Hepatocyte (in vitro differentiated cells): ENCODE results near the gene IL23R.

ENCODE experiments used
- CTCF ChIP-seq: fragments of 200-600 bp; sonication (generic); IDR thresholded peaks from 2 replicates; pipeline ENCODE4 v1.5.1; 2016; ENCODE audit warnings: antibody characterized with exemption, mild to moderate bottlenecking; ENCODE audit not compliant: poor library complexity
- EZH2 ChIP-seq: fragments of 200-600 bp; sonication (generic); IDR thresholded peaks from 2 replicates; pipeline ENCODE4 v1.6.1; 2016; ENCODE audit warnings: antibody characterized with exemption, mild to moderate bottlenecking, borderline replicate concordance
- EZH2phosphoT487 ChIP-seq: fragments of 200-600 bp; sonication (generic); IDR thresholded peaks from one replicate; pipeline ENCODE4 v1.6.1; 2018; ENCODE audit warnings: antibody characterized with exemption, mild to moderate bottlenecking, low read depth, moderate library complexity; ENCODE audit not compliant: unreplicated experiment, severe bottlenecking

GRCh38 chr1:67165468-67166041 is 699 bp upstream of the IL23R start:
- TF ChIP-seq CTCF (no peak), EZH2 (no peak), EZH2phosphoT487 (no peak)
